ENCODE measurements around the gene ADORA3. TPM values are rescaled to one million over a fixed set of nuclear protein-coding genes. Genes with fewer than 3 reads are reported as not detected.

The ADORA3 gene
- total RNA-seq, 1 donor from 2014 or later = not detected

GRCh38 chr1:111469539-111469938 lies 33.9 kb downstream of the ADORA3 start:
- no peak overlapping the region for H3K4me3 ChIP-seq (ENCODE audit: insufficient read depth, low read depth, low read length)
- H3K27ac ChIP-seq (ENCODE audit: low read depth, low read length) = no peak overlapping the region
- no peak overlapping the region for H2AFZ ChIP-seq (ENCODE audit: low read depth, low read length)
- no peak overlapping the region for H3K4me3 Mint-ChIP-seq (ENCODE audit: unreplicated experiment)
- no peaks in the 10 kb centered on the region for H3K36me3 ChIP-seq (ENCODE audit: insufficient read depth, low read length)
- no peaks in the 10 kb centered on the region for H3K4me1 Mint-ChIP-seq (ENCODE audit: low read depth, unreplicated experiment)
- TF ChIP-seq EZH2 (IDR thresholded peaks at IDR 0.05; ENCODE audit: insufficient read depth, low read length) (no peak), CTCF (IDR thresholded peaks at IDR 0.05; ENCODE audit: insufficient read depth, low read depth, low read length) (no peak)
- no peak overlapping the region for H3K27ac Mint-ChIP-seq (ENCODE audit: unreplicated experiment)
- H3K9ac ChIP-seq (ENCODE audit: low read length) = no peak overlapping the region
- DNase-seq (ENCODE audit: low read depth) (no peak), FAIRE-seq (no peak)
- no peaks in the 10 kb centered on the region for H3K27me3 Mint-ChIP-seq (ENCODE audit: low read depth, unreplicated experiment)
- no peaks in the 10 kb centered on the region for H3K9me3 Mint-ChIP-seq (ENCODE audit: unreplicated experiment)
- no peaks in the 10 kb centered on the region for H3K9me3 ChIP-seq (ENCODE audit: insufficient read depth, low read depth, low read length)
- no peaks in the 10 kb centered on the region for H3K4me1 ChIP-seq (ENCODE audit: insufficient read depth, low read length)
- peaks cover 2% of the 10 kb centered on the region for H3K36me3 Mint-ChIP-seq (ENCODE audit: low read depth, unreplicated experiment)
- H3K79me2 ChIP-seq (ENCODE audit: insufficient read depth, low read length) = no peaks in the 10 kb centered on the region
- H3K4me2 ChIP-seq (ENCODE audit: low read length) = no peak overlapping the region
- H4K20me1 ChIP-seq (ENCODE audit: insufficient read depth, low read length) = no peaks in the 10 kb centered on the region
- no peaks in the 10 kb centered on the region for H3K27me3 ChIP-seq (ENCODE audit: insufficient read depth, low read length)

- H3K27me3 Mint-ChIP-seq (ENCODE audit: low read depth, unreplicated experiment) = no peaks in the 10 kb centered on the region
- Histone ChIP-seq H3K4me1 (ENCODE audit: insufficient read depth, low read length) (no peaks in the 10 kb centered on the region), H2AFZ (ENCODE audit: low read depth, low read length) (no peak overlapping the region), H3K4me3 (ENCODE audit: insufficient read depth, low read depth, low read length) (no peak overlapping the region), H3K27ac (ENCODE audit: low read depth, low read length) (no peak overlapping the region), H4K20me1 (ENCODE audit: insufficient read depth, low read length) (no peaks in the 10 kb centered on the region), H3K9ac (ENCODE audit: low read length) (no peak overlapping the region), H3K4me2 (ENCODE audit: low read length) (no peak overlapping the region), H3K27me3 (ENCODE audit: insufficient read depth, low read length) (no peaks in the 10 kb centered on the region), H3K9me3 (ENCODE audit: insufficient read depth, low read depth, low read length) (no peaks in the 10 kb centered on the region), H3K36me3 (ENCODE audit: insufficient read depth, low read length) (no peaks in the 10 kb centered on the region), H3K79me2 (ENCODE audit: insufficient read depth, low read length) (no peaks in the 10 kb centered on the region)
- no peak for FAIRE-seq
- TF ChIP-seq EZH2 (IDR thresholded peaks at IDR 0.05; ENCODE audit: insufficient read depth, low read length) (no peak), CTCF (IDR thresholded peaks at IDR 0.05; ENCODE audit: insufficient read depth, low read depth, low read length) (no peak)
- no peak overlapping the region for H3K4me3 Mint-ChIP-seq (ENCODE audit: unreplicated experiment)
- no peak for DNase-seq (ENCODE audit: low read depth)
- peaks cover 2% of the 10 kb centered on the region for H3K36me3 Mint-ChIP-seq (ENCODE audit: low read depth, unreplicated experiment)
- H3K4me1 Mint-ChIP-seq (ENCODE audit: low read depth, unreplicated experiment) = no peaks in the 10 kb centered on the region
- no peaks in the 10 kb centered on the region for H3K9me3 Mint-ChIP-seq (ENCODE audit: unreplicated experiment)
- H3K27ac Mint-ChIP-seq (ENCODE audit: unreplicated experiment) = no peak overlapping the region
Observed at GRCh38 chr1:111468717-111469100, 34.7 kb downstream of the ADORA3 start.

GRCh38 chr1:111467865-111468716 lies 35.3 kb downstream of the ADORA3 start:
- Mint-ChIP-seq H3K27ac (ENCODE audit: unreplicated experiment) (no peak overlapping the region), H3K36me3 (ENCODE audit: low read depth, unreplicated experiment) (peaks cover 2% of the 10 kb centered on the region), H3K9me3 (ENCODE audit: unreplicated experiment) (no peaks in the 10 kb centered on the region), H3K4me3 (ENCODE audit: unreplicated experiment) (no peak overlapping the region), H3K27me3 (ENCODE audit: low read depth, unreplicated experiment) (no peaks in the 10 kb centered on the region), H3K4me1 (ENCODE audit: low read depth, unreplicated experiment) (no peaks in the 10 kb centered on the region)
- H3K9me3 ChIP-seq (ENCODE audit: insufficient read depth, low read depth, low read length) = no peaks in the 10 kb centered on the region
- peaks cover 4% of the 10 kb centered on the region for H3K4me1 ChIP-seq (ENCODE audit: insufficient read depth, low read length)
- H3K4me2 ChIP-seq (ENCODE audit: low read length) = no peak overlapping the region
- H2AFZ ChIP-seq (ENCODE audit: low read depth, low read length) = no peak overlapping the region
- no peak overlapping the region for H3K9ac ChIP-seq (ENCODE audit: low read length)
- H3K27ac ChIP-seq (ENCODE audit: low read depth, low read length) = no peak overlapping the region
- H3K36me3 ChIP-seq (ENCODE audit: insufficient read depth, low read length) = no peaks in the 10 kb centered on the region
- no peaks in the 10 kb centered on the region for H3K27me3 ChIP-seq (ENCODE audit: insufficient read depth, low read length)
- no peak overlapping the region for H3K4me3 ChIP-seq (ENCODE audit: insufficient read depth, low read depth, low read length)
- TF ChIP-seq EZH2 (IDR thresholded peaks at IDR 0.05; ENCODE audit: insufficient read depth, low read length) (no peak), CTCF (IDR thresholded peaks at IDR 0.05; ENCODE audit: insufficient read depth, low read depth, low read length) (no peak)
- DNase-seq (ENCODE audit: low read depth) (no peak), FAIRE-seq (no peak)
- no peaks in the 10 kb centered on the region for H3K79me2 ChIP-seq (ENCODE audit: insufficient read depth, low read length)
- H4K20me1 ChIP-seq (ENCODE audit: insufficient read depth, low read length) = peaks cover 3% of the 10 kb centered on the region

All from astrocyte (in vitro differentiated cells and primary cell).